ENCODE measurements around the gene CMKLR1.

CMKLR1 gene

GRCh38 chr12:108297895-108298760, 41.0 kb downstream of the CMKLR1 start:
- DNase-seq: no peak

GRCh38 chr12:108297424-108297823, 41.7 kb downstream of the CMKLR1 start:
- no peak for DNase-seq

- DNase-seq: no peak
Measured at GRCh38 chr12:108296945-108297344, 42.2 kb downstream of the CMKLR1 start.

GRCh38 chr12:108295641-108296040, 43.5 kb downstream of the CMKLR1 start:
- DNase-seq: no peak

- DNase-seq: no peak
Measured at GRCh38 chr12:108289350-108290161, 49.6 kb downstream of the CMKLR1 start.

- DNase-seq: no peak
Measured at GRCh38 chr12:108287227-108287626, 51.9 kb downstream of the CMKLR1 start.

- no peak for DNase-seq
Measured at GRCh38 chr12:108285016-108285415, 54.1 kb downstream of the CMKLR1 start.

- no peak for DNase-seq
Measured at GRCh38 chr12:108284163-108284562, 54.9 kb downstream of the CMKLR1 start.

- no peak for DNase-seq
Measured at GRCh38 chr12:108282676-108283075, 56.4 kb downstream of the CMKLR1 start.

GRCh38 chr12:108282160-108282559, 57.0 kb downstream of the CMKLR1 start:
- no peak for DNase-seq

- DNase-seq: no peak
Measured at GRCh38 chr12:108277613-108278012, 61.5 kb downstream of the CMKLR1 start.

- no peak for DNase-seq
Measured at GRCh38 chr12:108273217-108273616, 65.9 kb downstream of the CMKLR1 start.

GRCh38 chr12:108271951-108272872, 66.9 kb downstream of the CMKLR1 start:
- no peak for DNase-seq

- no peak for DNase-seq
Measured at GRCh38 chr12:108270849-108271143, 68.3 kb downstream of the CMKLR1 start.

GRCh38 chr12:108270035-108270848, 68.9 kb downstream of the CMKLR1 start:
- DNase-seq: no peak

- DNase-seq: no peak
Measured at GRCh38 chr12:108269224-108269623, 69.9 kb downstream of the CMKLR1 start.

- no peak for DNase-seq
Measured at GRCh38 chr12:108268397-108268796, 70.7 kb downstream of the CMKLR1 start.

- DNase-seq: no peak
Measured at GRCh38 chr12:108267450-108267849, 71.7 kb downstream of the CMKLR1 start.

- DNase-seq: no peak
Measured at GRCh38 chr12:108266131-108266530, 73.0 kb downstream of the CMKLR1 start.

- DNase-seq: no peak
Measured at GRCh38 chr12:108265505-108265904, 73.6 kb downstream of the CMKLR1 start.

GRCh38 chr12:108260969-108261368, 78.1 kb downstream of the CMKLR1 start:
- no peak for DNase-seq

- DNase-seq: no peak
Measured at GRCh38 chr12:108260039-108260438, 79.1 kb downstream of the CMKLR1 start.

Measured in NCI-H526 treated with DMSO at 0.1 percent for 48 hours (cell line).